HAP-1 (cell line): ENCODE data around the gene NPEPL1.
A peak's percentile ranks its signal among the peaks of the same experiment; 100 is the strongest.
"Not testable (repeated sequence)": the region's sequence is repeated elsewhere in the genome, so short reads cannot be mapped to it uniquely, and the experiment has no call there.

ENCODE experiments used
- DNase-seq, 2 experiments: peaks; one replicate each; pipeline ENCODE4 v3.0.0-alpha.2; 2016 to 2020; ENCODE audit warnings: low spot score in 2 of 2
- H3K27me3 ChIP-seq: fragments of 250-450 bp; sonication (Bioruptor Pico); 2 replicates; pipeline ENCODE4 v1.5.1; 2020; ENCODE audit warnings: low read depth, mild to moderate bottlenecking, moderate library complexity
- H3K36me3 ChIP-seq: fragments of 250-450 bp; sonication (Bioruptor Pico); replicated peaks from 2 replicates; pipeline ENCODE4 v1.5.1; 2020; ENCODE audit warnings: mild to moderate bottlenecking
- H3K4me1 ChIP-seq: fragments of 250-450 bp; sonication (Bioruptor Pico); 2 replicates; pipeline ENCODE4 v1.5.1; 2020; ENCODE audit warnings: mild to moderate bottlenecking
- H3K4me3 ChIP-seq: fragments of 250-450 bp; sonication (Bioruptor Pico); 2 replicates; pipeline ENCODE4 v1.5.1; 2020; ENCODE audit warnings: mild to moderate bottlenecking, moderate library complexity
- H3K9me3 ChIP-seq: fragments of 250-450 bp; sonication (Bioruptor Pico); 2 replicates; pipeline ENCODE4 v1.5.1; 2020; ENCODE audit warnings: mild to moderate bottlenecking, moderate library complexity
- in situ Hi-C: fragments of 300-500 bp; cut with MboI; formaldehyde crosslinking; loops from 3 replicates; pipeline ENCODE4 v1.14.3; 2020; ENCODE audit warnings: low sequenced_read_pairs, inconsistent platforms, mixed read lengths

NPEPL1 gene, protein sequence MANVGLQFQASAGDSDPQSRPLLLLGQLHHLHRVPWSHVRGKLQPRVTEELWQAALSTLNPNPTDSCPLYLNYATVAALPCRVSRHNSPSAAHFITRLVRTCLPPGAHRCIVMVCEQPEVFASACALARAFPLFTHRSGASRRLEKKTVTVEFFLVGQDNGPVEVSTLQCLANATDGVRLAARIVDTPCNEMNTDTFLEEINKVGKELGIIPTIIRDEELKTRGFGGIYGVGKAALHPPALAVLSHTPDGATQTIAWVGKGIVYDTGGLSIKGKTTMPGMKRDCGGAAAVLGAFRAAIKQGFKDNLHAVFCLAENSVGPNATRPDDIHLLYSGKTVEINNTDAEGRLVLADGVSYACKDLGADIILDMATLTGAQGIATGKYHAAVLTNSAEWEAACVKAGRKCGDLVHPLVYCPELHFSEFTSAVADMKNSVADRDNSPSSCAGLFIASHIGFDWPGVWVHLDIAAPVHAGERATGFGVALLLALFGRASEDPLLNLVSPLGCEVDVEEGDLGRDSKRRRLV

DNA sequence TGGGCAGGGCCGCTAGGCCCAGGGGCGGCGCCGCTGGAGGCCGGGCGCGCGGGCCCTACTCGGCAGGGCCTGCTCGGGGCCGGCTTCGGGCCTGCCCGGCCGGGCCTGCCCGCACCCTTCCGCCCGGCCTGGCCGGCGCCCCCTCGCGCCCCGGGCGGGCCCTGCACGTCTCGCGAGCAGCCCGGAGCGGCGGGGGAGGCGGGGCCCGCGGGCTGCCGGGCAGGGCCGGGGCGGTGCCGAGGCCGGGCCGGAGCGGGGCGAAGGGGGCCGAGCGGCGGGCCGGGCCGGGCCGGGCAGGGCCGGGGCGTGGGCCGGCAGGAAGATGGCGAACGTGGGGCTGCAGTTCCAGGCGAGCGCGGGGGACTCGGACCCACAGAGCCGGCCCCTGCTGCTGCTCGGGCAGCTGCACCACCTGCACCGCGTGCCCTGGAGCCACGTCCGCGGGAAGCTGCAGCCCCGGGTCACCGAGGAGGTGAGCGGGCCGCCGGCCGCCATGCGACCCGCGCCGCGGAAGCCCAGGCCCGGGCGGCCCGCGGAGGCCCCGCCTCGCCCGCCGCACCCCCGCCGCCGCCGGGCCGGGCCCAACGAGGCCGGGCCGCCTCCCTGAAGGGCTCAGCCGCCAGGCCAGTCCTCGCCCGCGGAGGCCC is at the start of gene NPEPL1:
Gene NPEPL1 (plus strand): TSS at position 222 of the 647 bp plus-strand sequence. CDS start 101 bp downstream, at position 323.
- no peaks in the 10 kb centered on the region for H3K9me3 ChIP-seq
- H3K27me3 ChIP-seq: no peaks in the 10 kb centered on the region
- in situ Hi-C loops: loop anchor here (25.0 kb wide), 1 partner anchor 455 kb away; the partner anchor contains the start of gene ANKRD60
- peak; percentile 69 to 77 for DNase-seq
- peaks cover 22% of the 10 kb centered on the region for H3K4me1 ChIP-seq
- H3K36me3 ChIP-seq: peaks cover 8% of the 10 kb centered on the region
- H3K4me3 ChIP-seq: peak within 1 kb of the TSS; percentile 23

DNA sequence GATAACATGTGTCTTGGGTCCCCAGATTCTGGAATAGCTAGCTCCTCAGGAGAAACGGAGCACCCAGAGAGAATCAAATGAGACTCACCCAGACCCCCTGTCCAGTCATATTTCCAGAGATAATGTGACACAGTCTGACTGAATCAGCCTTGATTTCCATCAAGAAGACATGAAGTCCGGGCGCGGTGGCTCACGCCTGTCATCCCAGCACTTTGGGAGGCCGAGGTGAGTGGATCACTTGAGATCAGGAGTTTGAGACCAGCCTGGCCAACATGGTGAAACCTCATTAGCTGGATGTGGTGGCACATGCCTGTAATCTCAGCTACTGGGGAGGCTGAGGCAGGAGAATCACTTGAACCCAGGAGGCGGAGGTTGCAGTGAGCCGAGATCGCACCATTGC is 49.7 kb upstream of the NPEPL1 start:
- in situ Hi-C loops, H3K9me3 ChIP-seq, H3K27me3 ChIP-seq, H3K36me3 ChIP-seq, DNase-seq, H3K4me1 ChIP-seq, H3K4me3 ChIP-seq: not testable (repeated sequence)

DNA sequence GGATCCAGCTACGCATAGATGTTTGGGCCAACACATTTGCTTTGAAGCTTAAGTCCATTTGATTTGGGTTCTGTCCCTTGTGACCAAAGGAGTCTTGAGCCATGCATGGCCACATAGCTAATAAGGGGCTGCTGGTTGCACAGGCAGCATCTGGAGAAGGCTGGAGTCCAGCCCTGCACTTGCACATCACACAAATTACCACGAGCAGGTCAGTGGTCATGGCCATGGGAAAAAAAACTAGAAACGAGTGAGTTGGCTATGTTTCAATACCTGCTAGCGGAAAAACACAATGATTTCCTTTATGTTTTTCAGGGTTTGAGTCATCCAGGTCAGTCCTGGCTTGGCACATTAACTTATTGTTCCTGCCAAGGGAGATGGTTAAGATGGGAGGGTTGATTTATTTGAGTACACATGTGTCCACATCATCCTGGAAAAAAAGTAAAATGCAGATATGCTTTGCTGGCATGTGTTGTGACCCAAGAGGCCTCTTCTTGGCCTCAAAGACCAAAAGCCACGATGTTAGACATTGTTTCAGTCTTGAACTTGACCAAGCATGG is 47.1 kb upstream of the NPEPL1 start:
- Histone ChIP-seq H3K4me1 (no peaks in the 10 kb centered on the region), H3K9me3 (no peaks in the 10 kb centered on the region), H3K36me3 (no peaks in the 10 kb centered on the region), H3K27me3 (no peaks in the 10 kb centered on the region), H3K4me3 (no peak overlapping the region)
- in situ Hi-C loops: no loop called here
- no peak for DNase-seq

DNA sequence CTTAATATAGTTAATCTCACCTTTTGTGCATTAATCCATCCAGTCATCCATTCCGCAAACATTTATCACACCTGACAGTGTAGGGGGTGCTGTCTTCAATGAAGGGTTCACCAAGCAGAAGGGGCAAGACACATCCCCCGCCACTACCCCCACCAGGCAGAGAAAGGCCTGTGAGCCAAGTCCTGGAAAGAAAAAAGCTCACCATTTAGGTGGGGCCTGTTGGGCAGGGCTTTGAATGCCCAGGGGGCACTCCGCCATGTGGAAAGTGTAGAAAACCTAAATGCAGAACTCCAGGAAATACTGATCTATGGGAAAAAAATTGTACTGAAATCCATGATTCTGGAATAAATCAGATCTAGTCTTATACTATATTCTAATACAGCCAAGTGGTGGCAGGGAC is 46.3 kb upstream of the NPEPL1 start:
- Histone ChIP-seq H3K9me3 (no peaks in the 10 kb centered on the region), H3K4me3 (no peak overlapping the region), H3K36me3 (0 out of 2 replicates have a peak, but pooled peaks cover 2% of the 10 kb centered on the region), H3K27me3 (no peaks in the 10 kb centered on the region), H3K4me1 (no peaks in the 10 kb centered on the region)
- no peak for DNase-seq
- in situ Hi-C loops: no loop called here

GRCh38 chr20:58646703-58647102 is 45.9 kb upstream of the NPEPL1 start:
- Histone ChIP-seq H3K4me3 (no peak overlapping the region), H3K9me3 (no peaks in the 10 kb centered on the region), H3K4me1 (no peaks in the 10 kb centered on the region), H3K27me3 (no peaks in the 10 kb centered on the region), H3K36me3 (0 out of 2 replicates have a peak, but pooled peaks cover 2% of the 10 kb centered on the region)
- in situ Hi-C loops: no loop called here
- DNase-seq: no peak

GRCh38 chr20:58647162-58647795 is 45.3 kb upstream of the NPEPL1 start:
- no peaks in the 10 kb centered on the region for H3K4me1 ChIP-seq
- no peak overlapping the region for H3K4me3 ChIP-seq
- no peaks in the 10 kb centered on the region for H3K27me3 ChIP-seq
- in situ Hi-C loops: no loop called here
- 0 out of 2 replicates have a peak, but pooled peaks cover 2% of the 10 kb centered on the region for H3K36me3 ChIP-seq
- DNase-seq: peak in 1 of 2 experiments; percentile 1
- no peaks in the 10 kb centered on the region for H3K9me3 ChIP-seq

GRCh38 chr20:58647796-58648501 is 44.7 kb upstream of the NPEPL1 start:
- no peak for DNase-seq

DNA sequence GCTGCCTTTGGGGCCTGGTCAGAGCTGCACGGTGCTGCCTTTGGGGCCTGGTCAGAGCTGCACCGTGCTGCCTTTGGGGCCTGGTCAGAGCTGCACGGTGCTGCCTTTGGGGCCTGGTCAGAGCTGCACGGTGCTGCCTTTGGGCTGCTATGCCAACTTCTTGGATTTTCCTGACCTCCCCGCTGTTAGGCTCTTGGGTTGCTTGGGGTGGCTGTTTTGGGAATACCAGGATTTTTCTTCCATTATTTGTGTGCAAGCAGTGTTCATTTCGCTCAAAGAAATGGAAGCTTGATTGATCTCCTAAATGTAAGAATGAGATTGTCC is 44.1 kb upstream of the NPEPL1 start:
- in situ Hi-C loops, H3K27me3 ChIP-seq, H3K9me3 ChIP-seq, H3K4me1 ChIP-seq, H3K36me3 ChIP-seq, DNase-seq, H3K4me3 ChIP-seq: not testable (repeated sequence)

More at GRCh38 chr20:58647796-58648501, 44.7 kb upstream of the NPEPL1 start:
- 0 out of 2 replicates have a peak, but pooled peaks cover 5% of the 10 kb centered on the region for H3K36me3 ChIP-seq
- H3K9me3 ChIP-seq: no peaks in the 10 kb centered on the region
- in situ Hi-C loops: no loop called here
- H3K27me3 ChIP-seq: no peaks in the 10 kb centered on the region
- H3K4me3 ChIP-seq: no peak overlapping the region
- H3K4me1 ChIP-seq: no peaks in the 10 kb centered on the region

- in situ Hi-C loops: no loop called here
- no peak for DNase-seq
- Histone ChIP-seq H3K9me3 (no peaks in the 10 kb centered on the region), H3K36me3 (0 out of 2 replicates have a peak, but pooled peaks cover 6% of the 10 kb centered on the region), H3K27me3 (no peaks in the 10 kb centered on the region), H3K4me1 (peaks cover 8% of the 10 kb centered on the region; the same call in 1 of the 2 replicates), H3K4me3 (no peak overlapping the region)
Measured at GRCh38 chr20:58649288-58650180, 43.1 kb upstream of the NPEPL1 start.

DNA sequence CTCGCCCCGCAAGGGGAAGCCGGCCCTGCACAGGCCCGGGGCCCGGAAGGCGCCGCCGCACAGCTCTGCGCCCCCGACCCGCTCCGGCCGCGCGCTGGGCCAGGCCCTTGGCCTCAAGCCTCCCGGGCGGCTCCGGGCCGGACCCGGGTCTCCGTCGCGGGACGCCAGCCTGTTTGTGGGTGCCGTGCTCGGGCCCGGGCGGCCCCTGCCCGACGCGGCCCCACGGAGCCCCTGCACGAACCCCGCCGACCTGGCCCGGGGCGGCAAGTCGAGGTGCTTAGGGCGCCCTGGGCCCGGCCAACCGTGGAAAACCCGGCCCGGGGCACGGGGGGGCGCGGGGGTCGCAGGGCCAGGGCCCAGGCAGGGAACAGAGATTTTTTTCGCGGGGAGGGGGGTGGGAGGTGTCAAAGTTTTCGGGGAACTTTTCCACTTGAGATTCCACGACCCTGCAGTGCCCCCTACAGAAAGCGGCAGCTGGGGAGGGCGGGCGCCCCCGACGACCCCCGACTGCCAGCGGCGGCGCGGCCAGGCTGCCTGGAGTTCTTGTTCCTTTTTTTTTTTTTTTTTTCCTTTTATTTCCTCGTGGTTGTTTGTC is 42.3 kb upstream of the NPEPL1 start:
- peak overlapping the region; percentile 89 for H3K4me3 ChIP-seq
- H3K36me3 ChIP-seq: 0 out of 2 replicates have a peak, but pooled peaks cover 8% of the 10 kb centered on the region
- H3K27me3 ChIP-seq: no peaks in the 10 kb centered on the region
- in situ Hi-C loops: no loop called here
- H3K4me1 ChIP-seq: peaks cover 14% of the 10 kb centered on the region
- no peak for DNase-seq
- no peaks in the 10 kb centered on the region for H3K9me3 ChIP-seq

- DNase-seq: peak; percentile 76 to 94
- no peaks in the 10 kb centered on the region for H3K27me3 ChIP-seq
- H3K4me1 ChIP-seq: peaks cover 21% of the 10 kb centered on the region
- no peaks in the 10 kb centered on the region for H3K9me3 ChIP-seq
- peak within 1 kb of the TSS; percentile 89 for H3K4me3 ChIP-seq
- H3K36me3 ChIP-seq: 0 out of 2 replicates have a peak, but pooled peaks cover 8% of the 10 kb centered on the region
- in situ Hi-C loops: no loop called here
Measured at GRCh38 chr20:58650776-58651558, 41.6 kb upstream of the NPEPL1 start, which contains the start of gene STX16. STX16 (plus strand) TSS chr20:58651283; CDS start chr20:58652007, 724 bp downstream.
